Heart right ventricle (tissue), 16 donors: ENCODE measurements around the gene CIAO2B. TPM values are rescaled to one million over a fixed set of nuclear protein-coding genes. Genes with fewer than 3 reads are reported as not detected.

Experiments used
- ATAC-seq, 8 donors: fragments of 200-7000 bp; cut with Tn5 transposase; one replicate each; pipeline ENCODE4 v1.9.1; 2020; ENCODE audit warnings: mild to moderate bottlenecking in 8 of 8, moderate library complexity in 8 of 8, moderate number of reproducible peaks in 1 of 8
- DNase-seq, 2 donors: peaks; one replicate each; pipeline ENCODE4 v3.0.0-alpha.2; 2020
- H3K27ac ChIP-seq, 10 donors: fragments of 200-600 bp; sonication (generic) in 2 of 10; one replicate each; pipeline versions ENCODE4 v1.5.0 to v1.8.0; 2020 to 2022; ENCODE audit warnings: mild to moderate bottlenecking in 3 of 10
- H3K27me3 ChIP-seq, 7 donors: fragments of 200-600 bp; one replicate each; pipeline ENCODE4 v1.8.0; 2021 to 2022; ENCODE audit warnings: mild to moderate bottlenecking in 2 of 7
- H3K36me3 ChIP-seq, 9 donors: fragments of 200-600 bp; sonication (generic) in 1 of 9; one replicate each; pipeline versions ENCODE4 v1.5.0 to v1.8.0; 2020 to 2022; ENCODE audit warnings: mild to moderate bottlenecking in 2 of 9
- H3K4me1 ChIP-seq, 9 donors: fragments of 200-600 bp; sonication (generic) in 1 of 9; one replicate each; pipeline versions ENCODE4 v1.5.0 to v1.8.0; 2020 to 2022; ENCODE audit warnings: mild to moderate bottlenecking in 4 of 9
- H3K4me3 ChIP-seq, 10 donors: fragments of 200-600 bp; sonication (generic) in 2 of 10; one replicate each; pipeline versions ENCODE4 v1.5.0 to v1.8.0; 2020 to 2022; ENCODE audit warnings: mild to moderate bottlenecking in 7 of 10, moderate library complexity in 2 of 10
- H3K9me3 ChIP-seq, 11 donors: fragments of 200-600 bp in 10 of 11; sonication (generic) in 2 of 11; one replicate each; pipeline versions ENCODE4 v1.5.0 to v1.8.0; 2013 to 2022; ENCODE audit warnings: mild to moderate bottlenecking in 2 of 11, control low read depth in 1 of 11, moderate library complexity in 1 of 11
- CTCF ChIP-seq, 9 donors: fragments of 200-600 bp; sonication (generic) in 2 of 9; IDR thresholded peaks; one replicate each; pipeline versions ENCODE4 v1.5.0 to v1.8.0; 2021 to 2022; ENCODE audit warnings: antibody characterized with exemption in 9 of 9, mild to moderate bottlenecking in 5 of 9, moderate library complexity in 1 of 9
- WGBS, 2 donors: extraction: QIAGEN DNeasy Blood & Tissue Kit; methylation state at CpG; one replicate each; pipeline ENCODE4 v1.1.7; 2013; ENCODE audit warnings: inconsistent platforms in 1 of 2; 5-methylcytosine and 5-hydroxymethylcytosine counted together
- intact Hi-C, 10 donors: fragments of 100-400 bp; cut with DNase I; formaldehyde crosslinking; loops; one replicate each; pipeline versions ENCODE4 v1.11.1 to v1.14.2; 2022
- polyA plus RNA-seq, 2 donors: library from polyadenylated mRNA; stranded (reverse); fragments of 200-250 nt; gene quantifications; one replicate each; pipeline ENCODE4 v1.2.3, GENCODE V29; 2013
- total RNA-seq, 10 donors: library from RNA; stranded (reverse); fragmentation: NEBNext Ultra II Directional in 3 of 10; extraction: Animal tissue kit (Norgen Biotek cat#: 25700) in 3 of 10; gene quantifications; one replicate each; pipeline versions ENCODE4 v1.2.1 to v1.2.4, GENCODE V29; 2021 to 2023
- donor health status: Arrhythmogenic right ventricular cardiomyopathy.
- donor health status: ischemic (EF 13 %, LVEDD 7.1; RV severe dilation, severe dysfunction).
- donor health status: healthy with polysubstance abuse.
- donor health status: DM: no; HTN: yes; CAD: no.
- donor health status: DM: no; HTN: no; CAD: no.
- donor health status: ischemic (EF 25% LVEDD 6.9; RV normal size, moderate dysfunction).
- donor health status: ischemic (EF 25% LVEDD 5.7; RV mildly dilated, moderate dysfunction).
- donor health status: healthy.
- donor health status: DM: yes; HTN: yes; CAD: no.
- donor health status: Ischemic cardiomyopathy.
- donor health status: ischemic (EF 35%, LVEDD 5.7; RV mildly dilated, moderate dysfunction).
- donor health status: nonischemic (EF 11% LVEDD 7.7; RV severe dilation, severe dysfunction).
- donor health status: DM: yes; HTN: yes; CAD: no.
- donor health status: PGD.
- donor health status: ischemic (EF 29% LVEDD 5.4; RV normal size, mild dysfunction).
- donor health status: nonischemic (EF 23%, LVEDD 6.1; RV moderate dilation, normal function).

The CIAO2B gene
- total and polyA plus RNA-seq, 12 donors = 103 to 743 (median 115) TPM

GRCh38 chr16:66940236-66940635 is 6.0 kb upstream of the CIAO2B start:
- no peaks in the 10 kb centered on the region for H3K27me3 ChIP-seq
- H3K9me3 ChIP-seq = no peaks in the 10 kb centered on the region
- peaks cover 3 to 81% (median 37%) of the 10 kb centered on the region in 9 donors for H3K36me3 ChIP-seq
- intact Hi-C loops = no loop called here
- H3K4me3 ChIP-seq = no peak overlapping the region
- peaks cover 11 to 38% (median 25%) of the 10 kb centered on the region in 9 donors for H3K4me1 ChIP-seq
- no peak for DNase-seq
- no peak for ATAC-seq
- H3K27ac ChIP-seq = no peak overlapping the region
- WGBS, 2 donors = 96 to 97% methylated on average over 16 of the region's 16 CpGs
- TF ChIP-seq CTCF (IDR thresholded peaks at IDR 0.05) = no peak

GRCh38 chr16:66939366-66939765 is 5.2 kb upstream of the CIAO2B start:
- Histone ChIP-seq H3K4me1 (peaks cover 13 to 41% (median 28%) of the 10 kb centered on the region in 9 donors), H3K27me3 (no peaks in the 10 kb centered on the region), H3K4me3 (no peak overlapping the region), H3K36me3 (peaks cover 3 to 81% (median 37%) of the 10 kb centered on the region in 9 donors), H3K27ac (no peak overlapping the region), H3K9me3 (no peaks in the 10 kb centered on the region)
- no peak for TF ChIP-seq CTCF (IDR thresholded peaks at IDR 0.05)
- ATAC-seq (no peak), DNase-seq (no peak)
- intact Hi-C loops = no loop called here

GRCh38 chr16:66937725-66938337 is 3.6 kb upstream of the CIAO2B start:
- TF ChIP-seq CTCF (IDR thresholded peaks at IDR 0.05) = no peak
- no peak for ATAC-seq
- Histone ChIP-seq H3K36me3 (peaks cover 3 to 67% (median 34%) of the 10 kb centered on the region in 9 donors), H3K4me3 (no peak overlapping the region), H3K27me3 (no peaks in the 10 kb centered on the region), H3K4me1 (peaks cover 20 to 51% (median 39%) of the 10 kb centered on the region in 9 donors), H3K9me3 (no peaks in the 10 kb centered on the region), H3K27ac (peak overlapping the region in 3 of 10 donors; percentile 91 to 96 (median 92))
- WGBS, 2 donors = 92 to 95% methylated on average over 10 of the region's 10 CpGs
- intact Hi-C loops = no loop called here
- DNase-seq = no peak

GRCh38 chr16:66936889-66937554 is 2.8 kb upstream of the CIAO2B start:
- 84 to 93% methylated on average over 4 of the region's 4 CpGs for WGBS, 2 donors
- ATAC-seq = no peak
- peak in 1 of 2 donors; percentile 1 for DNase-seq
- peak overlapping the region in 9 of 10 donors; percentile 85 to 99 (median 96) for H3K27ac ChIP-seq
- intact Hi-C loops = no loop called here
- peaks cover 3 to 65% (median 26%) of the 10 kb centered on the region in 9 donors for H3K36me3 ChIP-seq
- H3K27me3 ChIP-seq = no peaks in the 10 kb centered on the region
- no peak for TF ChIP-seq CTCF (IDR thresholded peaks at IDR 0.05)
- peaks cover 21 to 57% (median 42%) of the 10 kb centered on the region in 9 donors for H3K4me1 ChIP-seq
- H3K4me3 ChIP-seq = peak overlapping the region in 6 of 10 donors; percentile 11 to 99 (median 83)
- no peaks in the 10 kb centered on the region for H3K9me3 ChIP-seq
